Measurements from ENCODE around the gene SORBS1.
A peak's percentile ranks its signal among the peaks of the same experiment; 100 is the strongest.

Gene SORBS1

GRCh38 chr10:95333997-95334804 is 227.0 kb downstream of the SORBS1 start:
- no peak overlapping the region for H3K9ac ChIP-seq (ENCODE audit: low read depth in 1 of 2, low read length in 2 of 2)

GRCh38 chr10:95332666-95333249 is 228.4 kb downstream of the SORBS1 start:
- Histone ChIP-seq H3K4me1 (ENCODE audit: control insufficient read depth in 2 of 2, insufficient read depth in 2 of 2, low read length in 2 of 2) (peaks cover 0 to 5% of the 10 kb centered on the region in 2 donors), H3K27ac (ENCODE audit: low read depth in 2 of 2, low read length in 2 of 2) (no peak overlapping the region), H3K27me3 (ENCODE audit: control insufficient read depth in 2 of 2, insufficient read depth in 2 of 2, low read length in 2 of 2) (no peaks in the 10 kb centered on the region), H3K9me3 (ENCODE audit: control insufficient read depth in 2 of 2, low read length in 2 of 2) (no peaks in the 10 kb centered on the region), H3K4me3 (ENCODE audit: low read length in 2 of 2) (no peak overlapping the region), H3K9ac (ENCODE audit: low read depth in 1 of 2, low read length in 2 of 2) (no peak overlapping the region), H3K36me3 (ENCODE audit: control insufficient read depth in 2 of 2, insufficient read depth in 2 of 2, low read length in 2 of 2) (peaks cover 0 to 4% of the 10 kb centered on the region in 2 donors)

More at GRCh38 chr10:95333997-95334804, 227.0 kb downstream of the SORBS1 start:
- no peaks in the 10 kb centered on the region for H3K27me3 ChIP-seq (ENCODE audit: control insufficient read depth in 2 of 2, insufficient read depth in 2 of 2, low read length in 2 of 2)
- peak overlapping the region; percentile 59 to 78 for H3K27ac ChIP-seq (ENCODE audit: low read depth in 2 of 2, low read length in 2 of 2)
- peaks cover 0 to 9% of the 10 kb centered on the region in 2 donors for H3K36me3 ChIP-seq (ENCODE audit: control insufficient read depth in 2 of 2, insufficient read depth in 2 of 2, low read length in 2 of 2)
- H3K4me3 ChIP-seq (ENCODE audit: low read length in 2 of 2) = no peak overlapping the region
- no peaks in the 10 kb centered on the region for H3K9me3 ChIP-seq (ENCODE audit: control insufficient read depth in 2 of 2, low read length in 2 of 2)
- H3K4me1 ChIP-seq (ENCODE audit: control insufficient read depth in 2 of 2, insufficient read depth in 2 of 2, low read length in 2 of 2) = peaks cover 0 to 5% of the 10 kb centered on the region in 2 donors

- H3K9ac ChIP-seq (ENCODE audit: low read depth in 1 of 2, low read length in 2 of 2) = no peak overlapping the region
- no peaks in the 10 kb centered on the region for H3K9me3 ChIP-seq (ENCODE audit: control insufficient read depth in 2 of 2, low read length in 2 of 2)
- H3K27me3 ChIP-seq (ENCODE audit: control insufficient read depth in 2 of 2, insufficient read depth in 2 of 2, low read length in 2 of 2) = no peaks in the 10 kb centered on the region
- no peak overlapping the region for H3K27ac ChIP-seq (ENCODE audit: low read depth in 2 of 2, low read length in 2 of 2)
- H3K4me3 ChIP-seq (ENCODE audit: low read length in 2 of 2) = no peak overlapping the region
- peaks cover 0 to 5% of the 10 kb centered on the region in 2 donors for H3K4me1 ChIP-seq (ENCODE audit: control insufficient read depth in 2 of 2, insufficient read depth in 2 of 2, low read length in 2 of 2)
- H3K36me3 ChIP-seq (ENCODE audit: control insufficient read depth in 2 of 2, insufficient read depth in 2 of 2, low read length in 2 of 2) = peaks cover 0 to 4% of the 10 kb centered on the region in 2 donors
These were observed 229.5 kb downstream of the SORBS1 start for GRCh38 chr10:95331596-95332130.

GRCh38 chr10:95330966-95331453 is 230.2 kb downstream of the SORBS1 start:
- Histone ChIP-seq H3K4me1 (ENCODE audit: control insufficient read depth in 2 of 2, insufficient read depth in 2 of 2, low read length in 2 of 2) (peaks cover 0 to 5% of the 10 kb centered on the region in 2 donors), H3K27me3 (ENCODE audit: control insufficient read depth in 2 of 2, insufficient read depth in 2 of 2, low read length in 2 of 2) (no peaks in the 10 kb centered on the region), H3K9me3 (ENCODE audit: control insufficient read depth in 2 of 2, low read length in 2 of 2) (no peaks in the 10 kb centered on the region), H3K36me3 (ENCODE audit: control insufficient read depth in 2 of 2, insufficient read depth in 2 of 2, low read length in 2 of 2) (no peaks in the 10 kb centered on the region), H3K4me3 (ENCODE audit: low read length in 2 of 2) (no peak overlapping the region), H3K9ac (ENCODE audit: low read depth in 1 of 2, low read length in 2 of 2) (no peak overlapping the region), H3K27ac (ENCODE audit: low read depth in 2 of 2, low read length in 2 of 2) (no peak overlapping the region)

GRCh38 chr10:95329296-95329695 is 231.9 kb downstream of the SORBS1 start:
- H3K27me3 ChIP-seq (ENCODE audit: control insufficient read depth in 2 of 2, insufficient read depth in 2 of 2, low read length in 2 of 2) = no peaks in the 10 kb centered on the region
- H3K9ac ChIP-seq (ENCODE audit: low read depth in 1 of 2, low read length in 2 of 2) = no peak overlapping the region
- no peak overlapping the region for H3K4me3 ChIP-seq (ENCODE audit: low read length in 2 of 2)
- no peaks in the 10 kb centered on the region for H3K9me3 ChIP-seq (ENCODE audit: control insufficient read depth in 2 of 2, low read length in 2 of 2)
- no peaks in the 10 kb centered on the region for H3K36me3 ChIP-seq (ENCODE audit: control insufficient read depth in 2 of 2, insufficient read depth in 2 of 2, low read length in 2 of 2)
- H3K27ac ChIP-seq (ENCODE audit: low read depth in 2 of 2, low read length in 2 of 2) = no peak overlapping the region
- H3K4me1 ChIP-seq (ENCODE audit: control insufficient read depth in 2 of 2, insufficient read depth in 2 of 2, low read length in 2 of 2) = no peaks in the 10 kb centered on the region

GRCh38 chr10:95328013-95328412 is 233.2 kb downstream of the SORBS1 start:
- H3K4me1 ChIP-seq (ENCODE audit: control insufficient read depth in 2 of 2, insufficient read depth in 2 of 2, low read length in 2 of 2) = no peaks in the 10 kb centered on the region
- no peaks in the 10 kb centered on the region for H3K9me3 ChIP-seq (ENCODE audit: control insufficient read depth in 2 of 2, low read length in 2 of 2)
- no peak overlapping the region for H3K4me3 ChIP-seq (ENCODE audit: low read length in 2 of 2)
- H3K9ac ChIP-seq (ENCODE audit: low read depth in 1 of 2, low read length in 2 of 2) = no peak overlapping the region
- no peaks in the 10 kb centered on the region for H3K27me3 ChIP-seq (ENCODE audit: control insufficient read depth in 2 of 2, insufficient read depth in 2 of 2, low read length in 2 of 2)
- H3K27ac ChIP-seq (ENCODE audit: low read depth in 2 of 2, low read length in 2 of 2) = peak overlapping the region in 1 of 2 donors; percentile 33
- no peaks in the 10 kb centered on the region for H3K36me3 ChIP-seq (ENCODE audit: control insufficient read depth in 2 of 2, insufficient read depth in 2 of 2, low read length in 2 of 2)

DNA sequence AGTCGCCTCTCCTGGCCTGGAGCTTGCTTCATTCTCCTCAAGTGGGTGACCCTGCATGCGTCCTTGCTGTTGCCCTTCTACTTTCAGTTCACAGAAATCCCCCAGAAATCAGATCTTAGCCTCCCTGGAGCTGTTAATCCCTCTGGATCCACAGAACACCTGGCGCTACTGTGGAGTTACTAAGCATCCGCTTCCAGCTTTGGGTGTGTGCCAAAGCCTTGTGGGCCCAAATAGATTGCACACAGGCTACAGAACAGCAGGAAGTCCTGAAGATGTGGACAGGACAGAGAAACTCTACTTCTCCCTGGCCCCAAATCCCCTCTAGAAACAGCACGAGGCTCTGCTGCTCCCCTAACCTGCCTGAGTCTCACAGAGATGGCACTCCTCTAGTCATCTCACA is 233.8 kb downstream of the SORBS1 start:
- Histone ChIP-seq H3K4me1 (ENCODE audit: control insufficient read depth in 2 of 2, insufficient read depth in 2 of 2, low read length in 2 of 2) (no peaks in the 10 kb centered on the region), H3K9ac (ENCODE audit: low read depth in 1 of 2, low read length in 2 of 2) (no peak overlapping the region)

DNA sequence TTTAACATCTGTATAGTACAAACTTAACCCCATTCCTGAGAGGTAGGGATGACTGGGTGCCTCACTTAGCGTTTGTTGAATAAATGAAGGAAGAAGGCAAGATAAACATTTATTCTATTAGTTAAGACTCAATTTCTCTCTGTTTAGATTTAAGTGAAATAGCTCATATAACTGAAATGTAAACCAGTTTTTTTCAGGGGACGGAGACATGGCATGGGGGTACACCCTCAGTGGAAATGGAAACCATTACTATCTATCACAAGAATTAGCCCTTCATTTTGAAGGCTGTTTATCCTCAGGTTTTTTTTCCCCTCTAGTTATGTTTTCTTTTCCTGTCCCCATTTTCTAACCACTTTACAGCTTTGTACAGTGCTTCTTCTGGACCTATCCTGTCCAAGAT is 234.8 kb downstream of the SORBS1 start:
- Histone ChIP-seq H3K27me3 (ENCODE audit: control insufficient read depth in 2 of 2, insufficient read depth in 2 of 2, low read length in 2 of 2) (no peaks in the 10 kb centered on the region), H3K36me3 (ENCODE audit: control insufficient read depth in 2 of 2, insufficient read depth in 2 of 2, low read length in 2 of 2) (no peaks in the 10 kb centered on the region), H3K9ac (ENCODE audit: low read depth in 1 of 2, low read length in 2 of 2) (no peak overlapping the region), H3K9me3 (ENCODE audit: control insufficient read depth in 2 of 2, low read length in 2 of 2) (no peaks in the 10 kb centered on the region), H3K4me1 (ENCODE audit: control insufficient read depth in 2 of 2, insufficient read depth in 2 of 2, low read length in 2 of 2) (no peaks in the 10 kb centered on the region), H3K4me3 (ENCODE audit: low read length in 2 of 2) (no peak overlapping the region), H3K27ac (ENCODE audit: low read depth in 2 of 2, low read length in 2 of 2) (no peak overlapping the region)

More for the DNA sequence above, 233.8 kb downstream of the SORBS1 start:
- peak overlapping the region in 1 of 2 donors; percentile 33 for H3K27ac ChIP-seq (ENCODE audit: low read depth in 2 of 2, low read length in 2 of 2)
- H3K27me3 ChIP-seq (ENCODE audit: control insufficient read depth in 2 of 2, insufficient read depth in 2 of 2, low read length in 2 of 2) = no peaks in the 10 kb centered on the region
- no peaks in the 10 kb centered on the region for H3K36me3 ChIP-seq (ENCODE audit: control insufficient read depth in 2 of 2, insufficient read depth in 2 of 2, low read length in 2 of 2)
- H3K4me3 ChIP-seq (ENCODE audit: low read length in 2 of 2) = no peak overlapping the region
- no peaks in the 10 kb centered on the region for H3K9me3 ChIP-seq (ENCODE audit: control insufficient read depth in 2 of 2, low read length in 2 of 2)

- Histone ChIP-seq H3K36me3 (ENCODE audit: control insufficient read depth in 2 of 2, insufficient read depth in 2 of 2, low read length in 2 of 2) (no peaks in the 10 kb centered on the region), H3K27ac (ENCODE audit: low read depth in 2 of 2, low read length in 2 of 2) (no peak overlapping the region), H3K4me3 (ENCODE audit: low read length in 2 of 2) (no peak overlapping the region), H3K9ac (ENCODE audit: low read depth in 1 of 2, low read length in 2 of 2) (no peak overlapping the region), H3K4me1 (ENCODE audit: control insufficient read depth in 2 of 2, insufficient read depth in 2 of 2, low read length in 2 of 2) (no peaks in the 10 kb centered on the region), H3K27me3 (ENCODE audit: control insufficient read depth in 2 of 2, insufficient read depth in 2 of 2, low read length in 2 of 2) (no peaks in the 10 kb centered on the region), H3K9me3 (ENCODE audit: control insufficient read depth in 2 of 2, low read length in 2 of 2) (no peaks in the 10 kb centered on the region)
These were observed 235.3 kb downstream of the SORBS1 start for GRCh38 chr10:95325863-95326262.

Measured in mucosa of rectum (tissue), 2 donors.